Measurements from ENCODE around the gene ZC3HAV1L.
A peak's percentile ranks its signal among the peaks of the same experiment; 100 is the strongest.

The ZC3HAV1L gene

DNA sequence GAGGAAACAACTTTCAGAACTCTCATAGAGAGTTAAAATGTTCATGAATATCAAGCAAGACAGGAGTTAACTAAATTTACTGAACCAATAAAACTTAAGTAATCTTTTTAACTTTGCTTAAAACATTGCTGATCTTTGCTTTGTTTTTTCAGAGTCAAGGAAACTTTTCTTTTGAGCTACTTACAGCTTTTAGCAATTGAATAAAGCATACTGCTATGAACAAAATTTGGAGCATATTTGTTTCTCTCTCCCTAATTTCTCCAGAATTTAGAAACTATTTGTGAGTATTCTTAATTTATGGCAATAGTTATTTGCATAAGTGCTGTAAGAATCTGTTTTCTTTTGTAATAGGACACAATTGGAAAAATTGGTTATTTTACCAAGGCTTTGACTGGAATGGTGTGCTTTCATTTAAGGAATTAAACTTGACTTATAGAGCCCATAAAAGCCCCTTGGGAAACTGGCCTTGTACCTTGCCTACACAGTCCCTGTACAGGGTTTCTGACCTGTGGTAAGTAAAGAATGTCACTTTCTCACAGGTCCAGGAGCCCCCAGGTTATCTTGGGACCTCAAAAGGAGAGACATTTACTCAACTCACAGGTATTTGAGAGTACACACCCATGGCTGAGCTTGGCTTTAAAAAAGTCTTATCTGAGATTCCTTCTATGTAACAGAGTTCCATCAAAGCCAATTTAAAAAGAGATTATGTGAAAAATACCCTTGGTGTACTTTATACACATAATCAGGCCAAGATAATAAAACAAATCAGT lies 31.3 kb downstream of the ZC3HAV1L start:
- TF ChIP-seq, protein P1, sequence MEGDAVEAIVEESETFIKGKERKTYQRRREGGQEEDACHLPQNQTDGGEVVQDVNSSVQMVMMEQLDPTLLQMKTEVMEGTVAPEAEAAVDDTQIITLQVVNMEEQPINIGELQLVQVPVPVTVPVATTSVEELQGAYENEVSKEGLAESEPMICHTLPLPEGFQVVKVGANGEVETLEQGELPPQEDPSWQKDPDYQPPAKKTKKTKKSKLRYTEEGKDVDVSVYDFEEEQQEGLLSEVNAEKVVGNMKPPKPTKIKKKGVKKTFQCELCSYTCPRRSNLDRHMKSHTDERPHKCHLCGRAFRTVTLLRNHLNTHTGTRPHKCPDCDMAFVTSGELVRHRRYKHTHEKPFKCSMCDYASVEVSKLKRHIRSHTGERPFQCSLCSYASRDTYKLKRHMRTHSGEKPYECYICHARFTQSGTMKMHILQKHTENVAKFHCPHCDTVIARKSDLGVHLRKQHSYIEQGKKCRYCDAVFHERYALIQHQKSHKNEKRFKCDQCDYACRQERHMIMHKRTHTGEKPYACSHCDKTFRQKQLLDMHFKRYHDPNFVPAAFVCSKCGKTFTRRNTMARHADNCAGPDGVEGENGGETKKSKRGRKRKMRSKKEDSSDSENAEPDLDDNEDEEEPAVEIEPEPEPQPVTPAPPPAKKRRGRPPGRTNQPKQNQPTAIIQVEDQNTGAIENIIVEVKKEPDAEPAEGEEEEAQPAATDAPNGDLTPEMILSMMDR (IDR thresholded peaks at IDR 0.05; ENCODE audit: borderline replicate concordance, control extremely low read depth, extremely low read depth, insufficient read depth, missing control alignments), result no peak
- in situ Hi-C loops (cut with MboI; ENCODE audit: low sequenced_read_pairs, unreplicated experiment), result no loop called here
- DNase-seq (ENCODE audit: low spot score), result no peak

DNA sequence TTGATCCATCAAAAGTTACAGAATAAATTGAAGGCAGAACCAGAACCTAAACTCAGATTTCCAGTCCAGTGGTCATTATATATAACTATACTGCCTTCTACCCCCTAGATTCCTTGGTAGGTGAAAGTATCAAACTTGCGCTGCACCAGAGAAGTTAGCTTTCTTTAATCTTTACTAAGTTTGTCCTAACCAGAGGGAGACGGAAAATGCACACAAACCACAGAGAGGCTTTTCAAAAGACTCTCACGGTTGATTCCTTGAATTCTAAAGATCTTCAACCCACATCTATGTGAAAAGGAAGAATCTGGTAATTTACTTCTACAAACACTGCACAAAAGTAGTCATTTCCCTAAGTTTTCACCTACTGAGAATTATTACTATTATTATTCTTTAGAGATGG lies 36.4 kb downstream of the ZC3HAV1L start:
- TF ChIP-seq, protein P1 (IDR thresholded peaks at IDR 0.05; ENCODE audit: borderline replicate concordance, control extremely low read depth, extremely low read depth, insufficient read depth, missing control alignments), result no peak
- in situ Hi-C loops (cut with MboI; ENCODE audit: low sequenced_read_pairs, unreplicated experiment), result no loop called here
- no peak for DNase-seq (ENCODE audit: low spot score)

DNA sequence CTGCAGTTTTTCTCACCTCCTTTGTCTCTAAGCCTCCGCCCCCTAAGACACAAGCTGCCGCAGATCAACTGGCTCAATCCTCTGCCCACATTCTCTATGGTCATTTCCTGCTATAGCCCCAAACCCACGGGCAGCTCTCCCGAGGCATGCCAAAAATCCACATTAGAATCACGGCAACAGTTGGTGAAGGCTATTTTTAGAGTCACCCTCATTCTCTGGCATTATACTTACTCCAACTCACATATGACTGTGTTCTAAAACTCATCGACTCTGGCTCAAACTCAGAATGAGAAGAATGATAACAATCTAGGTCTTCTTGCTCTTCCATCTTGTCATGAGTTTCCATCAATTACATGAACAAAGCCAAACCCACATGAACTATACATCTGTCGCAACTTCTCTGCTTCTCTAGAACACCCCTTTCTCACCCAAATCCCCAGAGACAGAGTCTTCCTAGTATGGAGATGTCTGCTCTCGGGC lies 43.8 kb downstream of the ZC3HAV1L start:
- DNase-seq (ENCODE audit: low spot score), result no peak
- in situ Hi-C loops (cut with MboI; ENCODE audit: low sequenced_read_pairs, unreplicated experiment), result no loop called here
- TF ChIP-seq, protein P1 (IDR thresholded peaks at IDR 0.05; ENCODE audit: borderline replicate concordance, control extremely low read depth, extremely low read depth, insufficient read depth, missing control alignments), result no peak

DNA sequence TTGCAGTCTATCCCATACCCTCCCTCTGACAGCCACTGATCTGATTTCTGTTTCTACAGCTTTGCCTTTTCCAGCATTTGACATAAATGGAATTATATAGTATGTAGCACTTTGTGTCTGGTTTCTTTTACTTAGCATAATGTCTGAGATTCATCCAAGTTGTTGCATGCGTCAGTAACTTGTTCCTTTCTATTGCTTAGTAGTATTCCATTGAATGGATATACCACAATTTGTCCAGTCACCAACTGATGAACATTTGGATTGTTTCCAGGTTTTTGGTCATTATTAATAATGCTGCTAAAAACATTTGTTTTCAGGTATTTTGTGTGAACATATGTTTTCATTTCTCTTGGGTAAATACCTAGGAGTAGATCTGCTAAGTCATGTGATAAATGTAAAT lies 48.2 kb downstream of the ZC3HAV1L start:
- in situ Hi-C loops (cut with MboI; ENCODE audit: low sequenced_read_pairs, unreplicated experiment), result no loop called here
- DNase-seq (ENCODE audit: low spot score), result no peak
- TF ChIP-seq, protein P1 (IDR thresholded peaks at IDR 0.05; ENCODE audit: borderline replicate concordance, control extremely low read depth, extremely low read depth, insufficient read depth, missing control alignments), result no peak

DNA sequence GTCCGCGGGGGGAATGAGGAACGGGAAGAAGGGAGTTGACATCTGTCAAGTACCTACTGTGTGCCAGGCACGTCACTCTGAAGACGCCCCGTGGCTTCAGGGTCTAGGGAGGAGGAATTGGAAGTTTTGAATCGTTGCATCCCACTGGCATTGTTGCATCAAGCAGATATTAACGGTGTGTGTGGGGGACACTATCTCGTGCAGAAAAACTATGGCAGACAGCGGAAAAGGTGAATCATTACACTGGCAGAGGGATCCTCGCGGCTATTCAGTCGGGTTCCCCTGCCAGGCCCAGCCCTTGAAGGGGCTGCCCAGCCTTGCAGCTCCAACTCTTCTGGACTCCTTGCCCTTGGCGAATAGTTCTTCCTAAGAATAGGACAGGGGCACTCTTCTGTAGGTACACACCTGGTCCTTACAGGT lies 53.6 kb downstream of the ZC3HAV1L start:
- DNase-seq (ENCODE audit: low spot score), result no peak

DNA sequence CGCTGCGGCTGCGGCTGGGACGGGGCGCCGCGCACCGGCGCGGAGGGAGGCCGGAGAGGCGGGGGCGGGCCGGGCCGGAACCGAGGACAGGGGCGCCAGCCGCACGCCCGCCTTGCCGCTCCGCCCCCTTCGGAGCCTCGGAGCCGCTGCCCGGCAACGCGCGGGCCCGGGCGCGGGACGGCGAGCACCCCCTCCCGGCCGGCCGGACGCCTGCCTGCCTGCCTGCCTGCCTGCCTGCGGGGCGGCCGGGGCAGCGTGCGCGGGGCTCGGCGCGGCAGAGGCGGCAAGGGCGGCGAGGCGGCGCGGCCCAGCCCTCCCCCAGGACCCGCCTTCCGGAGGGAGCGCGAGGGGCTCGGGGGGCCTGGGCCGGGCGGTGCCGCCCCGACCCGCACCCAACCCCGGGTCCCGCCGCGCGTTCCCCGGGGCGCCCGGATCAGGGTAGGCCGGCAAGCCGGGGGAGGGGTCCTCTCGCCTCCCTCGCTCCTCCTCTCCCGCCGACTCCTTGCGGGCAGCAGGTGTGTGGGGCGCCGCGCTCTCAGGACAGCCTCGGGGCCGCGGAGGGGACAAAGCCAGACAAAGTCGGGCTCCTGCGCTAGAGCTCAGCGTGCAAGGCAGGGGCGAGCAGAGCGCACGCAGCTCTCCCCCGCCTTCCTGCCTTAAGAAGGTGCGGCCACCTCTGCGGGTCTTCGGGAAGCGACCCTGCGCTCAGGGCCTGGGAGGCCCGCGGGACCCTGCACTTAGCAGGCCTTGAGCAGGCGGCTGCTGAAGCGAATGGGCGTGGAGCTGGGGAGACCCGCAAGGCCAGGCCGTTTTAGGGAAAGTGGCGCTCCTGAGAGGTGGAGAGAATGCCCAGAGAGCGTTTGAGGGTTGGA lies 54.3 kb downstream of the ZC3HAV1L start, which contains the start of gene KIAA1549:
Gene KIAA1549, minus strand, starts transcription at position 58 of the 872 bp plus-strand sequence. CDS start 120 bp downstream, outside the sequence.
- in situ Hi-C loops (cut with MboI; ENCODE audit: low sequenced_read_pairs, unreplicated experiment), result no loop called here
- DNase-seq (ENCODE audit: low spot score), result peak; percentile 94
- TF ChIP-seq, protein P1 (IDR thresholded peaks at IDR 0.05; ENCODE audit: borderline replicate concordance, control extremely low read depth, extremely low read depth, insufficient read depth, missing control alignments), result peak; percentile 84

More for the DNA sequence above, 53.6 kb downstream of the ZC3HAV1L start:
- in situ Hi-C loops (cut with MboI; ENCODE audit: low sequenced_read_pairs, unreplicated experiment), result no loop called here
- TF ChIP-seq, protein P1 (IDR thresholded peaks at IDR 0.05; ENCODE audit: borderline replicate concordance, control extremely low read depth, extremely low read depth, insufficient read depth, missing control alignments), result no peak

All from GM13976 (cell line).